Hepatocyte (in vitro differentiated cells): ENCODE data around the gene STAT1.

Source experiments
- CTCF ChIP-seq: fragments of 200-600 bp; sonication (generic); IDR thresholded peaks from 2 replicates; pipeline ENCODE4 v1.5.1; 2016; ENCODE audit warnings: antibody characterized with exemption, mild to moderate bottlenecking; ENCODE audit not compliant: poor library complexity
- EZH2 ChIP-seq: fragments of 200-600 bp; sonication (generic); IDR thresholded peaks from 2 replicates; pipeline ENCODE4 v1.6.1; 2016; ENCODE audit warnings: antibody characterized with exemption, mild to moderate bottlenecking, borderline replicate concordance

- TF ChIP-seq CTCF (no peak), EZH2 (no peak)
Measured at GRCh38 chr2:190973262-190973661, 40.7 kb downstream of the STAT1 start.
